Gastroesophageal sphincter (tissue), 4 donors: ENCODE results near the gene PCNT. TPM values are rescaled to one million over a fixed set of nuclear protein-coding genes. Genes with fewer than 3 reads are reported as not detected.

Experiments
- ATAC-seq: fragments of 150-250 bp; one replicate; pipeline ENCODE4 v1.9.1; 2016; ENCODE audit warnings: mild to moderate bottlenecking, moderate library complexity
- H3K27ac ChIP-seq, 4 donors: fragments of 200-600 bp; sonication (generic) in 3 of 4; 1 replicate in 3 of 4; 2 replicates in 1 of 4; pipeline ENCODE4 v1.5.1; 2016 to 2019
- H3K27me3 ChIP-seq: fragments of 200-600 bp; sonication (generic); one replicate; pipeline ENCODE4 v1.5.1; 2019
- H3K36me3 ChIP-seq, 2 donors: fragments of 200-600 bp; sonication (generic); one replicate each; pipeline ENCODE4 v1.5.1; 2019; ENCODE audit warnings: control low read depth in 1 of 2
- H3K4me1 ChIP-seq, 3 donors: fragments of 200-600 bp; sonication (generic); 1 replicate in 2 of 3; 2 replicates in 1 of 3; pipeline ENCODE4 v1.5.1; 2016 to 2019; ENCODE audit warnings: control low read depth in 2 of 3
- H3K4me3 ChIP-seq, 2 donors: fragments of 200-600 bp; sonication (generic); one replicate each; pipeline ENCODE4 v1.5.1; 2019; ENCODE audit warnings: mild to moderate bottlenecking in 1 of 2, moderate library complexity in 1 of 2
- H3K9me3 ChIP-seq, 3 donors: fragments of 200-600 bp; sonication (generic); one replicate each; pipeline ENCODE4 v1.5.1; 2017 to 2019; ENCODE audit warnings: control low read depth in 2 of 3
- CTCF ChIP-seq, 4 experiments: fragments of 200-600 bp in 2 of 4; fragments of 450-650 bp in 2 of 4; sonication (generic) in 1 of 4; IDR thresholded peaks; one replicate each; pipeline ENCODE4 v1.5.1; 2017 to 2019; ENCODE audit warnings: antibody characterized with exemption in 4 of 4, mild to moderate bottlenecking in 2 of 4, moderate library complexity in 2 of 4
- EP300 ChIP-seq: sonication (generic); formaldehyde crosslinking; IDR thresholded peaks from one replicate; pipeline ENCODE4 v1.6.1; 2017; ENCODE audit warnings: antibody characterized with exemption, mild to moderate bottlenecking
- POLR2A ChIP-seq, 2 donors: fragments of 450-650 bp; IDR thresholded peaks; one replicate each; pipeline ENCODE4 v1.6.1; 2017; ENCODE audit warnings: antibody characterized with exemption in 2 of 2, mild to moderate bottlenecking in 2 of 2, moderate library complexity in 1 of 2
- POLR2AphosphoS5 ChIP-seq: sonication (generic); formaldehyde crosslinking; IDR thresholded peaks from one replicate; pipeline ENCODE4 v1.6.1; 2017; ENCODE audit warnings: antibody characterized with exemption
- WGBS, 2 donors: methylation state at CpG; one replicate each; pipeline ENCODE4 v1.1.5; 2018; ENCODE audit warnings: low coverage in 1 of 2; 5-methylcytosine and 5-hydroxymethylcytosine counted together
- total RNA-seq, 4 donors: library from RNA; depleted of rRNA; stranded (reverse); fragments of >200 nt; gene quantifications; one replicate each; pipeline ENCODE4 v1.1.0, GENCODE V29; 2016

Gene PCNT
- total RNA-seq, 4 donors from 2014 or later: 24.3 to 31.1 (median 27.3) TPM

- peaks cover 0 to 88% of the 10 kb centered on the region in 2 donors for H3K36me3 ChIP-seq
- H3K27ac ChIP-seq: no peak overlapping the region
- no peak overlapping the region for H3K4me3 ChIP-seq
- H3K4me1 ChIP-seq: no peaks in the 10 kb centered on the region
- TF ChIP-seq POLR2A (IDR thresholded peaks at IDR 0.05) (no peak), EP300 (no peak), CTCF (IDR thresholded peaks at IDR 0.05) (no peak)
- no peaks in the 10 kb centered on the region for H3K27me3 ChIP-seq
- ATAC-seq: no peak
- H3K9me3 ChIP-seq: no peaks in the 10 kb centered on the region
- no CpG with 5 or more reads among the region's 1 CpG for WGBS, 2 donors
Observed at GRCh38 chr21:46423546-46424038, 99.6 kb downstream of the PCNT start.

DNA sequence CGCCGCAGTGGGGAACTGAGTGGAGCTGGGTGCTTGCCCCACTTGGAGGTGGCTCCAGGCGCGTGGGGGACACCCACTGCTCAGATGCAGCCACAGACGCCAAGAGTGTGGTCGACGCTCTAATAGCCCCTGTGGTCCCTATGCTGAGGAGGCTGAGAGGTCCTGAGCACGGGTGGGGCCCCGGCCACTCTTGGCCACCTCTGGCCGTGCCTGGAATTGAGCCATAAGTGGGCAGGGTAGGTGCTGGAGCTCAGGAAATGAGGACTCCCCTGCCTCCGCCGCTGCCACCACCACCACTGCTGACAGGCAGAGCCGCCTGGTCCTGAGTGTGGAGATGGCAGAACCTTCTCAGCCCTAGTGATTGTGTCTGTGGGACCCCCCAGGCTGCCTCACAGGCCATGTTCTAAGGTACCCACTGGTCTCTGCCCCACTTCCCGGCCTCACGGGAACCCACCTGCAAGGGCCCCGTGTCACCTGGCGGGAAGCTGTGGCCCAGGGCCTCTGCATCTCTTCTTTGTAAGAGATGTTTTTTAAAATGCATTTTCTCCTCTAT, 100.2 kb downstream of the PCNT start:
- H3K27ac ChIP-seq: no peak overlapping the region
- 88 to 92% methylated on average over 4 to 5 of the region's 17 CpGs for WGBS, 2 donors
- H3K9me3 ChIP-seq: no peaks in the 10 kb centered on the region
- no peaks in the 10 kb centered on the region for H3K27me3 ChIP-seq
- H3K4me3 ChIP-seq: no peak overlapping the region
- no peaks in the 10 kb centered on the region for H3K4me1 ChIP-seq
- peaks cover 0 to 88% of the 10 kb centered on the region in 2 donors for H3K36me3 ChIP-seq
- ATAC-seq: no peak
- TF ChIP-seq EP300: no peak
- no peak for TF ChIP-seq CTCF (IDR thresholded peaks at IDR 0.05)
- no peak for TF ChIP-seq POLR2A (IDR thresholded peaks at IDR 0.05)
- TF ChIP-seq POLR2AphosphoS5: no peak

DNA sequence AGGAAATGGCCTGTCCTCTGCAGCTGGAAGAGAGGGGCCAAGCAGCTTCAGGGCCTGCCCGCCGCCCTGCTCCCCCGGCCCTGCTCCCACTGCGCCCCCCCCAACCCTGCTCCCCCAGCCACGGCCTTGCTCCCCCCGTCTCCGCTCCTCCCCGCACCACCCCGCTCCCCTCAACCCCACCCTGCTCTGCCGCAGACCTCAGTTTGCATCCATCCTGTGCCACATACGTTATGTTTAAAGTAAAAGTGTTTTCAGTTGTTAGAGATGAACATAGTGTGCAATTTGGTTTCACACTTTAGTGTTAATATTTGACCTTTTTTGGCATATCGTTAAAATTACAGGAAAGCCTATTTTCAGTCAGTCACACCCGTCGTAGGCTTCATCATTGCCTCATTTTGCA, 100.7 kb downstream of the PCNT start:
- ATAC-seq: no peak
- no peaks in the 10 kb centered on the region for H3K27me3 ChIP-seq
- no peaks in the 10 kb centered on the region for H3K9me3 ChIP-seq
- H3K4me3 ChIP-seq: no peak overlapping the region
- H3K4me1 ChIP-seq: no peaks in the 10 kb centered on the region
- peaks cover 0 to 88% of the 10 kb centered on the region in 2 donors for H3K36me3 ChIP-seq
- TF ChIP-seq POLR2AphosphoS5 (no peak), EP300 (no peak), POLR2A (IDR thresholded peaks at IDR 0.05) (no peak), CTCF (IDR thresholded peaks at IDR 0.05) (no peak)
- no peak overlapping the region for H3K27ac ChIP-seq
- 78 to 93% methylated on average over 3 to 5 of the region's 14 CpGs for WGBS, 2 donors

- Histone ChIP-seq H3K4me3 (no peak overlapping the region), H3K4me1 (no peaks in the 10 kb centered on the region), H3K27ac (no peak overlapping the region), H3K36me3 (peaks cover 0 to 88% of the 10 kb centered on the region in 2 donors), H3K9me3 (no peaks in the 10 kb centered on the region), H3K27me3 (no peaks in the 10 kb centered on the region)
- ATAC-seq: no peak
- TF ChIP-seq POLR2A (IDR thresholded peaks at IDR 0.05) (no peak), CTCF (IDR thresholded peaks at IDR 0.05) (no peak), EP300 (no peak), POLR2AphosphoS5 (no peak)
- 80 to 96% methylated on average over 1 to 3 of the region's 19 CpGs for WGBS, 2 donors
Observed at GRCh38 chr21:46425041-46425440, 101.1 kb downstream of the PCNT start.

DNA sequence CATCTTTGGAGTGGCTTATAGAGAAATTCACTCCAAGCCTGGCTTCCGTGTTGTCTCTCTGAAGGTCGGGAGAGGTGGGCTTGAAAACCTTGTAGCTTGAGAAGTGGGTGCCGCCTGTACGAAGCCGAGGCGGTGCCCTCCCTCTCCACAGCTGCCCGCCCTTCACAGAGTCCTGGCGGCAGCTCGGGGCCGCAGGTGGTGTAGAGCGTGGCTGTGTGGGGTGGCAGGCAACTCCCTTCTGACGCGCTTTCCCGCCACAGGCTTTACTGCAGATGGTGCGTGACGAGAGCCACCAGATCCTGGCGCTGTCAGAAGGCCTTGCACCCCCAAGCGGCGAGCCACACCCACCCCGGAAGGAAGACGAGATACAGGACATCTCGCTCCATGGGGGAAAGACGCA, 101.6 kb downstream of the PCNT start:
- no peak overlapping the region for H3K27ac ChIP-seq
- H3K4me1 ChIP-seq: no peaks in the 10 kb centered on the region
- no peak overlapping the region for H3K4me3 ChIP-seq
- peaks cover 0 to 88% of the 10 kb centered on the region in 2 donors for H3K36me3 ChIP-seq
- no peak for ATAC-seq
- TF ChIP-seq POLR2A (IDR thresholded peaks at IDR 0.05) (no peak), CTCF (IDR thresholded peaks at IDR 0.05) (no peak)
- 95% methylated on average over 19 of the region's 23 CpGs; no CpG with 5 or more reads in 1 of the 2 donors for WGBS, 2 donors
- H3K27me3 ChIP-seq: no peaks in the 10 kb centered on the region
- H3K9me3 ChIP-seq: no peaks in the 10 kb centered on the region
